HG03521 (cell line): ENCODE data around the gene GAB3.
"Not testable (repeated sequence)": the region's sequence is repeated elsewhere in the genome, so short reads cannot be mapped to it uniquely, and the experiment has no call there.

Source experiments
- ATAC-seq: cut with Tn5 transposase; IDR thresholded peaks from one replicate; pipeline ENCODE4 v1.9.1; 2021; ENCODE audit warnings: mild to moderate bottlenecking, moderate library complexity; ENCODE audit not compliant: unreplicated experiment

Gene GAB3

DNA sequence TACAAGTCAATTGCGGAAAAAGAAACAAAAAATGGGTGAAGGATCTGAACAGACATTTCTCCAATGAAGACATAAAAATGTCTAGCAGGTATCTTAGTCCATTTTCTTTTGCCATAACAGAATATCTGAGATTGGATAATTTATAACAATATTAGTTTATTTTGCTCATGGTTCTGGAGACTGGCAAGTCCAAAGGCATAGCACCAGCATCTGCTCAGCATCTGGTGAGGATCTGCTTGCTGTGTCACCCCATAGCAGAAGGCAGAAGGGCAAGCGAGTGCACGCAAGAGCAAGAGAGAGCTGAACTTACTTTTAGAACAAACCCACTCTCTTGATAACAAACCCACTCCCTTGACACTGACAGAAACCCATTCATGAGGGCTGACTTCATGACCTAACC, 29.7 kb downstream of the GAB3 start:
- no peak for ATAC-seq

GRCh38 chrX:154720067-154720466, 30.8 kb downstream of the GAB3 start:
- ATAC-seq, result no peak

DNA sequence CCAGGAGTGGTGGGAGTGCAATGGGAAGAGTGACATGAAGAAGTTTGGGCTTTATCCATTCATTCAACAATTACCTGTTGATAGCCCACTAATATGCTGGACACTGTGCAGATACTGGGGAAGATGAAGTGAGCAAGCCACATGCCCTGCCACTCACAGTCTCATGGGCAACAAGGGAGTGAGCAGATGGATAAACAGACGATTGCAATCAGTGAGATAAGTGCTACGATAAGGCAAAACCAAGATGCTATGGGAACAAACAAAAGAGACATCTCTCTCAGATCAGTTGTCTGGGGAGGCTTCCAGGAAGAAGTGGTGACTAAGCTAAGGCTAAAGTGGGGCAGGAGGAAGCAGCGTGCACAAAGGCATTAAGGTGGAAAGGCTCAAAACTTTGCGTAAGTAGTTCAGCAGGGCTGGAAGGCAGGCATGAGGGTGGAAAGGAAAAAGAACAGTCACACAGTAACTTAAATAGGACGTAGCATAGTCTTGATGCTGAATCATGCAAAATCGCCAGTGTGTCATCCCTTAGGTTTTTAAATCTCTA, 31.7 kb downstream of the GAB3 start:
- no peak for ATAC-seq

DNA sequence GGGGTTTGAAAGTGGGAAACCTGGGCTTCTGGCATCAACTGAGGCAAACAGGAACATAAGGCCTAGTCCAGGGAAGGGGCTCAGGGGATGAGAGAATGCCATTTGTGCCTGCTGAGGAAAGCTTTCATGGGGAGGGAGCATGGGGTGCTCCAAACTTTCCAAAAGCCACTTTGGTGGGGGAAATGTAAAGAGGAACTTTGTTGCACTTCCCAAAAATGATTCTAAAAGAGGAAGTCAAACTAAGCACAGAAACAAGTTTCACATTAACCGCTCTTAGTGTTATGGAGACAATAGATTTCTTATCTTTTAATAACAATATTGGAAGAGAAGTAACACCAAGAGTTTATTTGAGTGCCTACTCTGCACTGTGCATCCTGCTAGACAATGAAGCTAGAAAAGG, 32.3 kb downstream of the GAB3 start:
- ATAC-seq, result no peak

GRCh38 chrX:154717824-154718223, 33.1 kb downstream of the GAB3 start:
- ATAC-seq, result no peak

- no peak for ATAC-seq
Observed at GRCh38 chrX:154715825-154716224, 35.1 kb downstream of the GAB3 start.

DNA sequence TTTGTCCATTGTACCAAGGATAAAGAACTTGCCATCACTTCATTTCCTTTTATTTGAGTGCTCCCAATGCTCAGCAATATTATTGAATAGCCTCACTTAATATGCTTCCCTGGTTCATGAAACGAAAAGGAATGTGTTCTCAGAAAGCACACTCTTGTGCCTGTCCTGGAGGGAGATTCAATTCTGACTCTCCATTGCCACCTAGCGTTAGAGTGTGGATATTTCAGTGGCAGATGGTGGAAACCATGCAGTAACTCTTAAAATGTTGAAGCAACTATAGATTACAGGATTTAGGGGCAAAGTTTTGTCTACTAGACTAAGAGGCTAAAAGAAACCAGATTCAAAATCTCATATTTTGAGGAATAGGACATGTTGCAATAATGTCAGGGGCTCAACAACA, 36.0 kb downstream of the GAB3 start:
- ATAC-seq, result no peak

- peak; percentile 81 for ATAC-seq
Observed at GRCh38 chrX:154712781-154713740, 37.8 kb downstream of the GAB3 start.

DNA sequence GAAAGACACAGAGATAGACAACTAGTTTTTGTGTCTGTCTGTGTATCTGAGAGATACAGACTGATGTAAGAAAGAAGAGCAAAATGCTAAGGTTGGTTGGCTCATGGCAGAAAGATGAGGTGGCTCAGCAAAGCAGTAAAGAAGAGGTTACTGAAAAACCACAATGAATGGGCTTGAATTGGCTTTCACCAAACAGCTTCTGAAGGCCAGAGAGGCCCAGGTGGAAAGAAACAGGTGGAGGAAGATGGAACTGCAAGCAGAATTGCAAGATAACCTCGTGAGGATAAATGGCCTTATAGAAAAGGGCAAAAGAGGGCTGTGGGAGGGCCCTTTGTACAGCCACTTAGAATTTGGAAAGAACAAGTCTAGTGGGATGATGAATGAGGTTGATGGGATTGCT, 39.6 kb downstream of the GAB3 start:
- ATAC-seq, result no peak

DNA sequence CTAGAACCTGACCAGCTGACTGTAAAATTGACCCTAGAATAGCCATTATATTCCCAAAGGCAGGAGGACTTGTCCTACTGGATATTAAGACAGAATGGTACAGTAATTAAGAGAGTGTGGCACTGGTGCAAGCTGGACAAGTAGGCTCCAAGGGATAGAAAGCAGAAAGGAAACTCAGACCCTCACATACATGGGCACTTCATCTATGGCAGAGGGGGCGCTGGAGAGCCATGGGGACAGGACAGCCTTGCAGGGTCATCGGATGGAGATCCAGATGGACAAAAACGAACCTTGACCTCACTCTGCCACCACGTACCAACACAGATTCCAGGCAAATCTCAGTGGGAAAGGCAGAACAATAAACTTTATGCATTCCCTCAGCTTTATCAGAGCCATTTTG, 40.6 kb downstream of the GAB3 start:
- ATAC-seq, result no peak

DNA sequence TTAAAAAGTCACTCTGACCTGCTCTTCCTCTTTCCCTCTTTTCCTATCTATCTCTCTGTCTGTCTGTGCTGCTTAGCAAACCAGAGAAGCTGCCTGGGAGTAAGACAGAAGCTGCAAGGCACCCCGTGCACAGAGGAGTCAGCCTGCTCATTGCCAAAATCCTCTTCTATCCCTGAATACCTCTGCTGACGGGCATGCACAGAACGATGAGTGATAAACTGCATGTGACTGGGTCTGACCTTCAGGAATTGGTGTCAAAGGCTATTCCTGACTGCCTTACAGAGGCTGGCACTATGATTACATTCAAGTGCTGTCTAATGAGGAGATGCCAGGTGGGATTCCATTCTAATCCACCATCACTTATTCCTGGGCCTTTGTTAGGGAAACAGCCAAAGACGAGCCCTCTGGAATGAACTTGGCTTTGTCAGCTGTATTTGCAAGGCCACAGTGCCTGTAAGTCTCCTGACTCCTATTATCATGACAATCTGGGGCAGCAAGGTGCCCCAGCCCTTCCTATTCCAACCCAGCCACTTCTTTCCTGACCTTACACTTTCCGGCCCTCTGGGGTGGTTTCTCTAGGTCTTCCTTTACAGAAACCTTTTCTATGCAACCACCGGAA, 52.1 kb downstream of the GAB3 start:
- no peak for ATAC-seq

- ATAC-seq, result no peak
Observed at GRCh38 chrX:154696676-154697045, 54.2 kb downstream of the GAB3 start.

GRCh38 chrX:154695911-154696675, 54.8 kb downstream of the GAB3 start:
- ATAC-seq, result no peak

GRCh38 chrX:154693394-154693793, 57.5 kb downstream of the GAB3 start:
- ATAC-seq, result no peak

GRCh38 chrX:154690438-154690837, 60.4 kb downstream of the GAB3 start:
- not testable (repeated sequence) for ATAC-seq

DNA sequence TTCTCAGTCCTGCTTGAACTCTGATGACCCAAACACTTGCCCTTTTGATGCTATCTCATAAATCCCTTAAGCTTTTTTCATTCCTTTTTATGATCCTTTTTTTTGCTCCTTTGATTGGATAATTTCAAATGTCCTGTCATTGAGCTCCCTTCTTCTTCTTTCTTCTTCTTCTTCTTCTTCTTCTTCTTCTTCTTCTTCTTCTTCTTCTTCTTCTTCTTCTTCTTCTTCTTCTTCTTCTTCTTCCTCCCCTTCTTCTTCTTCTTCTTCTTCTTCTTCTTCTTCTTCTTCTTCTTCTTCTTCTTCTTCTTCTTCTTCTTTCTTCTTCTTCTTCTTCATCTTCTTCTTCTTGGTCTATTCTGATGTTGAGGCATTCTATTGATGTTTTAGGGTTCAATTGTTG, 78.8 kb downstream of the GAB3 start:
- not testable (repeated sequence) for ATAC-seq

GRCh38 chrX:154670848-154671247, 80.0 kb downstream of the GAB3 start:
- not testable (repeated sequence) for ATAC-seq

- ATAC-seq, result no peak
Observed at GRCh38 chrX:154661899-154662298, 89.0 kb downstream of the GAB3 start.

GRCh38 chrX:154661170-154661569, 89.7 kb downstream of the GAB3 start:
- ATAC-seq, result no peak

- ATAC-seq, result no peak
Observed at GRCh38 chrX:154660541-154660940, 90.3 kb downstream of the GAB3 start.

- no peak for ATAC-seq
Observed at GRCh38 chrX:154658957-154659356, 91.9 kb downstream of the GAB3 start.
